Lung (tissue), 12 donors: Measurements from ENCODE around the gene SLC46A3. TPM values are rescaled to one million over a fixed set of nuclear protein-coding genes. Genes with fewer than 3 reads are reported as not detected.

Source experiments
- ATAC-seq: fragments of 200-7000 bp; cut with Tn5 transposase; one replicate; pipeline ENCODE4 v1.9.1; 2020; ENCODE audit warnings: moderate number of reproducible peaks; ENCODE audit not compliant: insufficient read depth, low FRiP score
- DNase-seq, 3 donors: peaks; one replicate each; pipeline ENCODE4 v3.0.0-alpha.2; 2013 to 2017
- H3K27ac ChIP-seq, 2 donors: one replicate each; pipeline ENCODE4 v1.5.1; 2013; ENCODE audit warnings: mild to moderate bottlenecking in 2 of 2, moderate library complexity in 2 of 2, control low read depth in 1 of 2, inconsistent platforms in 1 of 2, low read depth in 1 of 2, low read length in 1 of 2
- H3K27me3 ChIP-seq, 3 donors: one replicate each; pipeline ENCODE4 v1.5.1; 2013; ENCODE audit warnings: low read length in 2 of 3; ENCODE audit not compliant: control insufficient read depth in 3 of 3, insufficient read depth in 3 of 3
- H3K36me3 ChIP-seq, 4 donors: one replicate each; pipeline ENCODE4 v1.5.1; 2013; ENCODE audit warnings: low read length in 4 of 4, mild to moderate bottlenecking in 1 of 4, moderate library complexity in 1 of 4; ENCODE audit not compliant: control insufficient read depth in 4 of 4, insufficient read depth in 4 of 4
- H3K4me1 ChIP-seq, 5 donors: one replicate each; pipeline ENCODE4 v1.5.1; 2013; ENCODE audit warnings: low read length in 5 of 5, mild to moderate bottlenecking in 2 of 5, moderate library complexity in 1 of 5; ENCODE audit not compliant: control insufficient read depth in 5 of 5, insufficient read depth in 5 of 5
- H3K4me3 ChIP-seq: one replicate; pipeline ENCODE4 v1.5.1; 2013; ENCODE audit warnings: mild to moderate bottlenecking, control low read depth, moderate library complexity
- H3K9ac ChIP-seq, 2 donors: one replicate each; pipeline ENCODE4 v1.5.1; 2013; ENCODE audit warnings: low read length in 2 of 2, control low read depth in 1 of 2; ENCODE audit not compliant: insufficient read depth in 1 of 2
- H3K9me3 ChIP-seq, 4 donors: one replicate each; pipeline ENCODE4 v1.5.1; 2013; ENCODE audit warnings: low read length in 3 of 4, mild to moderate bottlenecking in 1 of 4, moderate library complexity in 1 of 4; ENCODE audit not compliant: control insufficient read depth in 4 of 4, insufficient read depth in 3 of 4
- CTCF ChIP-seq: IDR thresholded peaks from 2 replicates; pipeline ENCODE4 v1.5.1; 2012; ENCODE audit warnings: mild to moderate bottlenecking; ENCODE audit errors: control extremely low read depth, extremely low read depth
- WGBS, 2 donors: extraction: QIAGEN DNeasy Blood & Tissue Kit; methylation state at CpG; one replicate each; pipeline ENCODE4 v1.1.7; 2013; 5-methylcytosine and 5-hydroxymethylcytosine counted together
- polyA plus RNA-seq, 2 donors: library from polyadenylated mRNA; stranded (reverse); fragments of 200-250 nt; gene quantifications; one replicate each; pipeline ENCODE4 v1.2.1, GENCODE V29; 2013
- total RNA-seq, 2 donors: library from RNA; depleted of rRNA in 1 of 2; stranded (reverse); fragments of >200 nt in 1 of 2; gene quantifications; one replicate each; pipeline ENCODE4 v1.2.1, GENCODE V29; 2014 to 2021
- donor health status: control.
- donor health status: control.
- donor health status: Bipolar disorder and iron deficiency.
- donor health status: healthy.
- donor health status: DM: yes; HTN: yes; CAD: no.

The SLC46A3 gene
- total and polyA plus RNA-seq, 4 donors: 6.9 to 10.9 (median 8.9) TPM

GRCh38 chr13:28707629-28708427 lies 10.9 kb downstream of the SLC46A3 start:
- Histone ChIP-seq H3K4me1 (peaks cover 0 to 5% (median 0%) of the 10 kb centered on the region in 5 donors), H3K36me3 (peaks cover 0 to 19% (median under 1%) of the 10 kb centered on the region in 4 donors), H3K27ac (no peak overlapping the region), H3K27me3 (peaks cover 0 to 3% (median 0%) of the 10 kb centered on the region in 3 donors), H3K4me3 (no peak overlapping the region), H3K9me3 (no peaks in the 10 kb centered on the region), H3K9ac (no peak overlapping the region)
- TF ChIP-seq CTCF: no peak
- DNase-seq (peak in 2 of 3 donors; percentile 38 to 57), ATAC-seq (no peak)
- WGBS, 2 donors: 75 to 82% methylated on average over 5 of the region's 5 CpGs

GRCh38 chr13:28705461-28706083 lies 13.2 kb downstream of the SLC46A3 start:
- ATAC-seq: no peak
- H3K27ac ChIP-seq: no peak overlapping the region
- H3K27me3 ChIP-seq: no peaks in the 10 kb centered on the region
- H3K4me3 ChIP-seq: no peak overlapping the region
- no peak for TF ChIP-seq CTCF
- peaks cover 0 to 5% (median 0%) of the 10 kb centered on the region in 5 donors for H3K4me1 ChIP-seq
- H3K36me3 ChIP-seq: peaks cover 0 to 15% (median under 1%) of the 10 kb centered on the region in 4 donors
- no peak overlapping the region for H3K9ac ChIP-seq
- DNase-seq: peak in 2 of 3 donors; percentile 70 to 85
- no peaks in the 10 kb centered on the region for H3K9me3 ChIP-seq
- 69% methylated on average over 5 of the region's 5 CpGs for WGBS, 2 donors

- H3K4me1 ChIP-seq: peaks cover 0 to 4% (median 0%) of the 10 kb centered on the region in 5 donors
- ATAC-seq (no peak), DNase-seq (no peak)
- H3K27me3 ChIP-seq: no peaks in the 10 kb centered on the region
- no peak overlapping the region for H3K27ac ChIP-seq
- no peaks in the 10 kb centered on the region for H3K9me3 ChIP-seq
- peaks cover 0 to 20% (median 3%) of the 10 kb centered on the region in 4 donors for H3K36me3 ChIP-seq
- TF ChIP-seq CTCF: no peak
- H3K4me3 ChIP-seq: no peak overlapping the region
- H3K9ac ChIP-seq: no peak overlapping the region
Measured at GRCh38 chr13:28704919-28705318, 13.9 kb downstream of the SLC46A3 start.
